Thyroid gland (tissue), 4 donors: ENCODE data around the gene NDUFA7.

Experiments used
- POLR2A ChIP-seq, 2 donors: fragments of 450-650 bp; IDR thresholded peaks; one replicate each; pipeline ENCODE4 v1.6.1; 2017; ENCODE audit warnings: antibody characterized with exemption in 2 of 2, mild to moderate bottlenecking in 2 of 2, moderate library complexity in 1 of 2
- TF ChIP-seq, protein P1 (sequence below), 6 experiments: fragments of 200-600 bp in 3 of 6; fragments of 450-650 bp in 3 of 6; sonication (generic) in 3 of 6; IDR thresholded peaks; one replicate each; pipeline ENCODE4 v1.5.1; 2016 to 2019; ENCODE audit warnings: antibody characterized with exemption in 6 of 6, mild to moderate bottlenecking in 2 of 6, inconsistent platforms in 1 of 6, moderate library complexity in 1 of 6

DNA sequence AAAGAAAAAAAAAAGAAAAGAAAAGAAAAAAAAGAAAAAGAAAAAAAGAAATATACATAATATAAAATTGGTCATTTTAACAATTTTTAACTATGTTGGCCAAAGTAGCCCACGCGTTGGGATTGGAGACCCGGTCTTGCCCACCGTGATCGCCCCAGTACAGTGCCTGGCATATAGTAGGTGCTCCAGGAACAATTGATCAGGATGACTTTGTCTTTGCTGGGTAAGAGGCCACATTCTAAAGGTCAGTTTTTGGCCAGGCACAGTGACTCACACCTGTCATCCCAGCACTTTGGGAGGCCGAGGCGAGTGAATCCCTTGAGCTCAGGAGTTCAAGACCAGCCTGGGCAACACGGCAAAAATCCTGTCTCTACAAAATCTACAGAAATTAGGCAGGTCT, 39.0 kb upstream of the NDUFA7 start:
- no peak for TF ChIP-seq POLR2A (IDR thresholded peaks at IDR 0.05)
- TF ChIP-seq, protein P1, sequence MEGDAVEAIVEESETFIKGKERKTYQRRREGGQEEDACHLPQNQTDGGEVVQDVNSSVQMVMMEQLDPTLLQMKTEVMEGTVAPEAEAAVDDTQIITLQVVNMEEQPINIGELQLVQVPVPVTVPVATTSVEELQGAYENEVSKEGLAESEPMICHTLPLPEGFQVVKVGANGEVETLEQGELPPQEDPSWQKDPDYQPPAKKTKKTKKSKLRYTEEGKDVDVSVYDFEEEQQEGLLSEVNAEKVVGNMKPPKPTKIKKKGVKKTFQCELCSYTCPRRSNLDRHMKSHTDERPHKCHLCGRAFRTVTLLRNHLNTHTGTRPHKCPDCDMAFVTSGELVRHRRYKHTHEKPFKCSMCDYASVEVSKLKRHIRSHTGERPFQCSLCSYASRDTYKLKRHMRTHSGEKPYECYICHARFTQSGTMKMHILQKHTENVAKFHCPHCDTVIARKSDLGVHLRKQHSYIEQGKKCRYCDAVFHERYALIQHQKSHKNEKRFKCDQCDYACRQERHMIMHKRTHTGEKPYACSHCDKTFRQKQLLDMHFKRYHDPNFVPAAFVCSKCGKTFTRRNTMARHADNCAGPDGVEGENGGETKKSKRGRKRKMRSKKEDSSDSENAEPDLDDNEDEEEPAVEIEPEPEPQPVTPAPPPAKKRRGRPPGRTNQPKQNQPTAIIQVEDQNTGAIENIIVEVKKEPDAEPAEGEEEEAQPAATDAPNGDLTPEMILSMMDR (IDR thresholded peaks at IDR 0.05): no peak
